ENCODE measurements around the gene ABCB9. TPM values are rescaled to one million over a fixed set of nuclear protein-coding genes. Genes with fewer than 3 reads are reported as not detected.

The ABCB9 gene
- total and polyA plus RNA-seq, 2 experiments from 2014 or later, result 1.2 to 7.0 TPM

- H2AFZ ChIP-seq, result no peak overlapping the region
- no peak overlapping the region for H3K4me3 ChIP-seq
- peaks cover 16% of the 10 kb centered on the region for H3K4me1 Mint-ChIP-seq
- peaks cover 5% of the 10 kb centered on the region for H3K4me1 ChIP-seq (ENCODE audit: insufficient read depth)
- H3K27me3 ChIP-seq (ENCODE audit: insufficient read depth), result no peaks in the 10 kb centered on the region
- H3K4me2 ChIP-seq, result no peak overlapping the region
- no peaks in the 10 kb centered on the region for H3K36me3 Mint-ChIP-seq (ENCODE audit: low read depth)
- no peaks in the 10 kb centered on the region for H3K79me2 ChIP-seq (replicated peaks; ENCODE audit: insufficient read depth)
- H3K9me3 Mint-ChIP-seq, result no peaks in the 10 kb centered on the region
- H3K27ac ChIP-seq (ENCODE audit: low read depth), result no peak overlapping the region
- H3F3A ChIP-seq (replicated peaks; ENCODE audit: low read depth), result no peaks in the 10 kb centered on the region
- H3K9me2 ChIP-seq (ENCODE audit: insufficient read depth), result no peaks in the 10 kb centered on the region
- H3K36me3 ChIP-seq (ENCODE audit: insufficient read depth), result no peaks in the 10 kb centered on the region
- H3K4me3 Mint-ChIP-seq, result no peak overlapping the region
- DNase-seq (ENCODE audit: low spot score) (no peak), ATAC-seq (no peak)
- TF ChIP-seq CREB1 (CRISPR knock-in tag; IDR thresholded peaks at IDR 0.05; ENCODE audit: low read depth), result no peak
- TF ChIP-seq ZNF331 (CRISPR knock-in tag; IDR thresholded peaks at IDR 0.05; ENCODE audit: low read depth), result no peak
- TF ChIP-seq POLR2AphosphoS5 (IDR thresholded peaks at IDR 0.05; ENCODE audit: low read depth), result no peak
- TF ChIP-seq EZH2 (IDR thresholded peaks at IDR 0.05; ENCODE audit: low read depth, unreplicated experiment), result no peak
- TF ChIP-seq ZNF114 (CRISPR knock-in tag; IDR thresholded peaks at IDR 0.05), result no peak
- TF ChIP-seq, protein P1, sequence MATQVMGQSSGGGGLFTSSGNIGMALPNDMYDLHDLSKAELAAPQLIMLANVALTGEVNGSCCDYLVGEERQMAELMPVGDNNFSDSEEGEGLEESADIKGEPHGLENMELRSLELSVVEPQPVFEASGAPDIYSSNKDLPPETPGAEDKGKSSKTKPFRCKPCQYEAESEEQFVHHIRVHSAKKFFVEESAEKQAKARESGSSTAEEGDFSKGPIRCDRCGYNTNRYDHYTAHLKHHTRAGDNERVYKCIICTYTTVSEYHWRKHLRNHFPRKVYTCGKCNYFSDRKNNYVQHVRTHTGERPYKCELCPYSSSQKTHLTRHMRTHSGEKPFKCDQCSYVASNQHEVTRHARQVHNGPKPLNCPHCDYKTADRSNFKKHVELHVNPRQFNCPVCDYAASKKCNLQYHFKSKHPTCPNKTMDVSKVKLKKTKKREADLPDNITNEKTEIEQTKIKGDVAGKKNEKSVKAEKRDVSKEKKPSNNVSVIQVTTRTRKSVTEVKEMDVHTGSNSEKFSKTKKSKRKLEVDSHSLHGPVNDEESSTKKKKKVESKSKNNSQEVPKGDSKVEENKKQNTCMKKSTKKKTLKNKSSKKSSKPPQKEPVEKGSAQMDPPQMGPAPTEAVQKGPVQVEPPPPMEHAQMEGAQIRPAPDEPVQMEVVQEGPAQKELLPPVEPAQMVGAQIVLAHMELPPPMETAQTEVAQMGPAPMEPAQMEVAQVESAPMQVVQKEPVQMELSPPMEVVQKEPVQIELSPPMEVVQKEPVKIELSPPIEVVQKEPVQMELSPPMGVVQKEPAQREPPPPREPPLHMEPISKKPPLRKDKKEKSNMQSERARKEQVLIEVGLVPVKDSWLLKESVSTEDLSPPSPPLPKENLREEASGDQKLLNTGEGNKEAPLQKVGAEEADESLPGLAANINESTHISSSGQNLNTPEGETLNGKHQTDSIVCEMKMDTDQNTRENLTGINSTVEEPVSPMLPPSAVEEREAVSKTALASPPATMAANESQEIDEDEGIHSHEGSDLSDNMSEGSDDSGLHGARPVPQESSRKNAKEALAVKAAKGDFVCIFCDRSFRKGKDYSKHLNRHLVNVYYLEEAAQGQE (IDR thresholded peaks at IDR 0.05; ENCODE audit: unreplicated experiment), result no peak
- no peak for TF ChIP-seq NANOG (IDR thresholded peaks at IDR 0.05; ENCODE audit: borderline replicate concordance)
- no peak for TF ChIP-seq EZH2phosphoT487 (IDR thresholded peaks at IDR 0.05; ENCODE audit: unreplicated experiment)
- TF ChIP-seq, protein P2, sequence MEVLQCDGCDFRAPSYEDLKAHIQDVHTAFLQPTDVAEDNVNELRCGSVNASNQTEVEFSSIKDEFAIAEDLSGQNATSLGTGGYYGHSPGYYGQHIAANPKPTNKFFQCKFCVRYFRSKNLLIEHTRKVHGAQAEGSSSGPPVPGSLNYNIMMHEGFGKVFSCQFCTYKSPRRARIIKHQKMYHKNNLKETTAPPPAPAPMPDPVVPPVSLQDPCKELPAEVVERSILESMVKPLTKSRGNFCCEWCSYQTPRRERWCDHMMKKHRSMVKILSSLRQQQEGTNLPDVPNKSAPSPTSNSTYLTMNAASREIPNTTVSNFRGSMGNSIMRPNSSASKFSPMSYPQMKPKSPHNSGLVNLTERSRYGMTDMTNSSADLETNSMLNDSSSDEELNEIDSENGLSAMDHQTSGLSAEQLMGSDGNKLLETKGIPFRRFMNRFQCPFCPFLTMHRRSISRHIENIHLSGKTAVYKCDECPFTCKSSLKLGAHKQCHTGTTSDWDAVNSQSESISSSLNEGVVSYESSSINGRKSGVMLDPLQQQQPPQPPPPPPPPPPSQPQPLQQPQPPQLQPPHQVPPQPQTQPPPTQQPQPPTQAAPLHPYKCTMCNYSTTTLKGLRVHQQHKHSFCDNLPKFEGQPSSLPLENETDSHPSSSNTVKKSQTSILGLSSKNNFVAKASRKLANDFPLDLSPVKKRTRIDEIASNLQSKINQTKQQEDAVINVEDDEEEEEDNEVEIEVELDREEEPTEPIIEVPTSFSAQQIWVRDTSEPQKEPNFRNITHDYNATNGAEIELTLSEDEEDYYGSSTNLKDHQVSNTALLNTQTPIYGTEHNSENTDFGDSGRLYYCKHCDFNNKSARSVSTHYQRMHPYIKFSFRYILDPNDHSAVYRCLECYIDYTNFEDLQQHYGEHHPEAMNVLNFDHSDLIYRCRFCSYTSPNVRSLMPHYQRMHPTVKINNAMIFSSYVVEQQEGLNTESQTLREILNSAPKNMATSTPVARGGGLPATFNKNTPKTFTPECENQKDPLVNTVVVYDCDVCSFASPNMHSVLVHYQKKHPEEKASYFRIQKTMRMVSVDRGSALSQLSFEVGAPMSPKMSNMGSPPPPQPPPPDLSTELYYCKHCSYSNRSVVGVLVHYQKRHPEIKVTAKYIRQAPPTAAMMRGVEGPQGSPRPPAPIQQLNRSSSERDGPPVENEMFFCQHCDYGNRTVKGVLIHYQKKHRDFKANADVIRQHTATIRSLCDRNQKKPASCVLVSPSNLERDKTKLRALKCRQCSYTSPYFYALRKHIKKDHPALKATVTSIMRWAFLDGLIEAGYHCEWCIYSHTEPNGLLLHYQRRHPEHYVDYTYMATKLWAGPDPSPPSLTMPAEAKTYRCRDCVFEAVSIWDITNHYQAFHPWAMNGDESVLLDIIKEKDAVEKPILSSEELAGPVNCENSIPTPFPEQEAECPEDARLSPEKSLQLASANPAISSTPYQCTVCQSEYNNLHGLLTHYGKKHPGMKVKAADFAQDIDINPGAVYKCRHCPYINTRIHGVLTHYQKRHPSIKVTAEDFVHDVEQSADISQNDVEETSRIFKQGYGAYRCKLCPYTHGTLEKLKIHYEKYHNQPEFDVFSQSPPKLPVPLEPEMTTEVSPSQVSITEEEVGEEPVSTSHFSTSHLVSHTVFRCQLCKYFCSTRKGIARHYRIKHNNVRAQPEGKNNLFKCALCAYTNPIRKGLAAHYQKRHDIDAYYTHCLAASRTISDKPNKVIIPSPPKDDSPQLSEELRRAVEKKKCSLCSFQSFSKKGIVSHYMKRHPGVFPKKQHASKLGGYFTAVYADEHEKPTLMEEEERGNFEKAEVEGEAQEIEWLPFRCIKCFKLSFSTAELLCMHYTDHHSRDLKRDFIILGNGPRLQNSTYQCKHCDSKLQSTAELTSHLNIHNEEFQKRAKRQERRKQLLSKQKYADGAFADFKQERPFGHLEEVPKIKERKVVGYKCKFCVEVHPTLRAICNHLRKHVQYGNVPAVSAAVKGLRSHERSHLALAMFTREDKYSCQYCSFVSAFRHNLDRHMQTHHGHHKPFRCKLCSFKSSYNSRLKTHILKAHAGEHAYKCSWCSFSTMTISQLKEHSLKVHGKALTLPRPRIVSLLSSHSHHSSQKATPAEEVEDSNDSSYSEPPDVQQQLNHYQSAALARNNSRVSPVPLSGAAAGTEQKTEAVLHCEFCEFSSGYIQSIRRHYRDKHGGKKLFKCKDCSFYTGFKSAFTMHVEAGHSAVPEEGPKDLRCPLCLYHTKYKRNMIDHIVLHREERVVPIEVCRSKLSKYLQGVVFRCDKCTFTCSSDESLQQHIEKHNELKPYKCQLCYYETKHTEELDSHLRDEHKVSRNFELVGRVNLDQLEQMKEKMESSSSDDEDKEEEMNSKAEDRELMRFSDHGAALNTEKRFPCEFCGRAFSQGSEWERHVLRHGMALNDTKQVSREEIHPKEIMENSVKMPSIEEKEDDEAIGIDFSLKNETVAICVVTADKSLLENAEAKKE (CRISPR knock-in tag; IDR thresholded peaks at IDR 0.05), result no peak
- no peak for TF ChIP-seq STAT1 (IDR thresholded peaks at IDR 0.05; ENCODE audit: unreplicated experiment)
- no peak for TF ChIP-seq JUNB (IDR thresholded peaks at IDR 0.05; ENCODE audit: unreplicated experiment)
- no peaks in the 10 kb centered on the region for H4K20me1 ChIP-seq (replicated peaks; ENCODE audit: insufficient read depth)
- H3K27ac Mint-ChIP-seq, result no peak overlapping the region
- peaks cover 13% of the 10 kb centered on the region for H3K27me3 Mint-ChIP-seq (ENCODE audit: insufficient read depth, low read depth, poor library complexity)
These were observed 1.8 kb upstream of the ABCB9 start for GRCh38 chr12:122968104-122968503.
